Esophagus muscularis mucosa (tissue), 4 donors: ENCODE data around the gene TIMM13.

Source experiments
- EP300 ChIP-seq: sonication (generic); formaldehyde crosslinking; IDR thresholded peaks from one replicate; pipeline ENCODE4 v1.6.1; 2017; ENCODE audit warnings: antibody characterized with exemption
- POLR2A ChIP-seq: fragments of 450-650 bp; IDR thresholded peaks from one replicate; pipeline ENCODE4 v1.6.1; 2017; ENCODE audit warnings: antibody characterized with exemption, moderate library complexity, mild to moderate bottlenecking, low read depth
- POLR2AphosphoS5 ChIP-seq, 2 donors: sonication (generic); formaldehyde crosslinking; IDR thresholded peaks; one replicate each; pipeline ENCODE4 v1.6.1; 2017; ENCODE audit warnings: antibody characterized with exemption in 2 of 2
- TF ChIP-seq, protein P1 (sequence below), 3 experiments: fragments of 200-600 bp in 2 of 3; fragments of 450-650 bp in 1 of 3; sonication (generic) in 2 of 3; IDR thresholded peaks; one replicate each; pipeline ENCODE4 v1.5.1; 2017 to 2019; ENCODE audit warnings: antibody characterized with exemption in 3 of 3, mild to moderate bottlenecking in 2 of 3, moderate library complexity in 1 of 3

DNA sequence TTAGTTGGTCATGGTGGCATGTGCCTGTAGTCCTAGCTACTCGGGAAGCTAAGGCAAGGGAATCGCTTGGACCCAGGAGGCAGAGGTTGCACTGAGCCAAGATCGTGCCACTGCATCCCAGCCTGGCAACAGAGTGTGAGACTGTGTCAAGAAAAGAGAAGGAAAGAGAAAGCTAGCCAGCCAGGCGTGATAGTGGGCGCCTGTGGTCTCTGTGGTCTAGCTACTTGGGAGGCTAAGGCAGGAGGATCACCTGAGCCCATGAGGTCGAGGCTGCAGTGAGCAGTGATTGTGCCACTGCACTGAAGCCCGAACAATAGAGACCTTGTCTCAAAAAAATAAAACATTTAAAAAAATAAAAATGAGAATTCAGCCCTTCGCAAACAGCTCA is 33.3 kb downstream of the TIMM13 start:
- no peak for TF ChIP-seq POLR2AphosphoS5 (IDR thresholded peaks at IDR 0.05)
- TF ChIP-seq, protein P1, sequence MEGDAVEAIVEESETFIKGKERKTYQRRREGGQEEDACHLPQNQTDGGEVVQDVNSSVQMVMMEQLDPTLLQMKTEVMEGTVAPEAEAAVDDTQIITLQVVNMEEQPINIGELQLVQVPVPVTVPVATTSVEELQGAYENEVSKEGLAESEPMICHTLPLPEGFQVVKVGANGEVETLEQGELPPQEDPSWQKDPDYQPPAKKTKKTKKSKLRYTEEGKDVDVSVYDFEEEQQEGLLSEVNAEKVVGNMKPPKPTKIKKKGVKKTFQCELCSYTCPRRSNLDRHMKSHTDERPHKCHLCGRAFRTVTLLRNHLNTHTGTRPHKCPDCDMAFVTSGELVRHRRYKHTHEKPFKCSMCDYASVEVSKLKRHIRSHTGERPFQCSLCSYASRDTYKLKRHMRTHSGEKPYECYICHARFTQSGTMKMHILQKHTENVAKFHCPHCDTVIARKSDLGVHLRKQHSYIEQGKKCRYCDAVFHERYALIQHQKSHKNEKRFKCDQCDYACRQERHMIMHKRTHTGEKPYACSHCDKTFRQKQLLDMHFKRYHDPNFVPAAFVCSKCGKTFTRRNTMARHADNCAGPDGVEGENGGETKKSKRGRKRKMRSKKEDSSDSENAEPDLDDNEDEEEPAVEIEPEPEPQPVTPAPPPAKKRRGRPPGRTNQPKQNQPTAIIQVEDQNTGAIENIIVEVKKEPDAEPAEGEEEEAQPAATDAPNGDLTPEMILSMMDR (IDR thresholded peaks at IDR 0.05) = no peak
- no peak for TF ChIP-seq POLR2A
- TF ChIP-seq EP300 = no peak
